ENCODE data around the gene CBX6.
A peak's percentile ranks its signal among the peaks of the same experiment; 100 is the strongest.

CBX6 gene

DNA sequence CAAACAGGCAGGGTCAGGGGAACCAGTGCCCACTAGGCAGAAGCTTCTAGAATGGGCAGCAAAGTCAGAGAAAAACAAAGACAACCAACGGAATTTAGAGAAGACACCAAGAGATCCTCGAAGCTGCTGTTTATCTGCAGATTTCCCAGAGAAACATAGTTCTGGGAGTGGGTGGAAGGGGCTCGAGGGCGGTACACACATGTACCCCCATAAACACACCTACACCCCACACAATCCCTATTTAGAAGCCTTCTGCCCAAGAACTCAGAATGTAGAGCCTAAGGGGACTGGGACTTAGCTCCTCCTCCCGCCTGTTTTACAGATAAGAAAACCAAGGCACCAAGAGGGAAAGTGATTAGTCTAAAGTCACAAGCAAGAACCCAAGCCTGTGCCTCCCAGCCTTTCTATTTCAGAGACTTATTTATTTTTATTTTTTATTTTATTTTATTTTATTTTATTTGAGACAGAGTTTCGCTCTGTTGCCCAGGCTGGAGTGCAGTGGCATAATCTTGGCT, 34.5 kb downstream of the CBX6 start:
- DNase-seq: no peak

DNA sequence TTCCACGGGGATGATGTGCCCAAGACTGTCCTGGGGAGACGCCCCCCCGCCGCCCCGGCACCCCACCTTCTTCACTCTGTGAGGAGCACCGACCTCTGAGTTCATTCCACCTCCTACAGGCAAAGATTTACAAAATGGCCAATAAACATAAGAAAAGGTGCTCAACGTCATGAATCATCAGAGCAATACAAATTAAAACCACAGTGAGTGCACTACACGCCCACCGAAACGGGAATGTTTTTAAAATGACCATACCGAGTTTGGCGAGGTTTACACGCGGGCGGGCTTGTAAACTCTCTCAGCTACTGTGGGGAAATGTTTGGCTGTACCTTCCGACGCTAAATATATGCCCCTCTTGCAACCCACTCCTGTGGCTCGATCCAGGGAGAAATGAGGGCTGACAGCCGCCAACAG, 36.1 kb downstream of the CBX6 start:
- DNase-seq: no peak

DNA sequence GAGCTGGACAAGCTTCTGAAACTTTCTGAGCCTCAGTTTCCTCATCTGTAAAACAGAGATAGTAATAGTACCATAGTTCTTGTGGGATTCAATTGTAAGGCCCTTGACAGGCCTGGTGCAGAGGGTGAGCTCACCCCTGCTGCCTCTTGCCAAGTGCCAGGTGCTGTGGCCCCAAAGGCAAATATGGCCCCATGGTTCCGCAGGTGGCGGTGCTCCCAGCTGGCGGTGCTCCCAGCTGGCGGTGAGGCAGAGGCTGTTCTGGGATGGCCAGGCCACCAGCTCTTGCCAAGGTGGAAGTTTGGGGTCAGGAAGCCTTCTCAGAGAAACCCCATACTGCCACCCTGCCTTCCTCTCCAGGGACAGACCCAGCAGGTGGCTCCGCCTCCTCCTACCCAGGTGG, 37.0 kb downstream of the CBX6 start:
- DNase-seq: no peak

DNA sequence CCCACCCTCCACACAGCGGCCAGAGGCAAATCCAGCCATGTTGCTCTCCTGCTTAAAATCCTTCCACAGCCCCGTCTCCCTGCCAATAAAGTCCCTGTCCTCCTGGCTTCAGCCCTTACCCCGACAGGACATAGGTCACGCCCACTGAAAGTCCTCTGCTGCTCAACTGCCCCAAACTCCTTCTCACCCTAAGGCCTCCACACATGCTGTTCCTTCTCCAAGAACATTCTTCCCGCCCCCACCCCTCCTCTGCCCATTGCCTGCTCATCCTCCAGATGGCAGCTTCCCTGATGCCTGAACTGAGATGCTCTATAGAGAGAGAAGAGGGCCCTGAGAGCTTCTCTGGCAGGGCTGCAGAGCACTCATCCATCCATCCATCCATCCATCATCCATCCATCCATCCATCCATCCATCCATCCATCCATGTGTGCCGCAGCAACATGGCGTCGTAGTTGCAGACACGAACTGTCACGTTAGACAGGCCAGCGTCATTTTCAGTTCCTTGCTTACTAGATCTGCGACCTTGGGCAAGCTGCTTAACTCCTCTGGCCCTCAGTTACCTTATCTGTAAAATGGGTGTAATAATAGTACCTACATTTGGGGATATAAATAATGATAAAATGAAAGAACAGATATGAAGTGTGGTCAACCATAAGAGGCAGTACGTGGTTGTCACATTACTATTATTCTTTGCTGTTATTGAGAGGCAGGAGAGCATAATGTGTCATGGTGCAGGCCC, 37.6 kb downstream of the CBX6 start:
- no peak for DNase-seq

DNA sequence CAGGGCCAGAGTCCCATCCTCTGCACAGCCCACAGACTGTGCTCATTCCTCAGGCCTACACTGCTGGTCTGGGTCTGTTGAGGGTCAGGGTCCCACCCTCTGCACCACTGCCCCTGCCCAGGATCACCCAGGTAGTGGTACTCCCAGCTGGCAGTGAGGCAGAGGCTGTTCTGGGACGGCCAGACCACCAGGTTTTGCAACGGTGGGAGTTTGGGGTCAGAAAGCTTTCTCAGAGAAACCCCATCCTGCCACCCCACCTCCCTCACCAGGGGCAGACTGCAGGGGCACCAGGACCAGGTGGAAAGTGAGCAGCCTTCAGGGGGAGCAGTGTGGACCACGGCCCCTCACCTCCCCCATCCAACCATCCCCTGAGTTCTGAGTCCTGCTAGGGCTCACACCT, 39.0 kb downstream of the CBX6 start:
- DNase-seq: no peak

DNA sequence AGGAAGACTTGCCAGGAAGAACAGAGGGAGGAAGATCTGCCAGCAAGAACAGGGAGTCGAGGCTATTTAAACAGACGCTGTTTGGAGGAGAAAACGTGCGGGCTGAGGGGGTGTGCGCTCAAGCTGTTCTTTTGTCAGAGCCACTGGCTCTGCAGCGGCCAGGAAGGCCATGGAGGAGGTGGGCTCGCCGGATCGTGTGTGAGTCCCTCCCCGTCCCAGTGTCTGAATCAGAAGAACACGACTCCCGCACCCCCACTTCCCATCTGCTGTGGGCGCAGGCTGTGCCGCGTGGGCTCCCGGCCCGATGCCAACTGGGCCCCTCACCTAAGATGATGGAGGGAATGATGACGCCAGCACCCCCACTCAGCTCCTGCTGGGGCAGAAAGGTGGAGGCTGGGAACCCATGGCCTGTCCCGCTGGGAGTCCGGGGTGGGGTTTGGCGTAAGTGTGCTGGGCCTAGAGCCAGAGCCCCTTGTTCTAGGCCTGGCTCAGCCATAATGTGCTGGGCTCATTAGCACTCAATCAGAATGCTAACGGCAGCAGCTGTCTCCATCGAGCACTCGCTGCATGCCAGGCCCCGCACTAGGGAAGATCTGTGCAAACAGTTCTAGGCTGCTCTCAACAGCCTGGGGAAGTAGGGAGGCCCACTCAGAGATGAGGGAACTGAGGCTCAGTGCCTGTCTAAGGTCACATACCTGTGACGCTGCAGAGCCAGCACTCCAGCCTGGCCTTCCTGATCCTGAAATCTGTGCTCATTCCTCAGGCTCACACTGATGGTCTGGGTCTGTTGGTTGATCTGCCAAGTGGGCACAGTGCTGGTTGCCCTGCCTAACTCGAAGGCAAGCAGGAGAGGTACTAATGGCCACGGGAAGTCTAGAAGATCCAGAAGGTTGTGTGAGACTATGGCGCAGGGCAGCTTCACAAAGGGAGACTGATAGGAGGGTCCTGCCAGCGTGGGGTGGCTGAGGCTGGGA, 39.7 kb downstream of the CBX6 start:
- no peak for DNase-seq

DNA sequence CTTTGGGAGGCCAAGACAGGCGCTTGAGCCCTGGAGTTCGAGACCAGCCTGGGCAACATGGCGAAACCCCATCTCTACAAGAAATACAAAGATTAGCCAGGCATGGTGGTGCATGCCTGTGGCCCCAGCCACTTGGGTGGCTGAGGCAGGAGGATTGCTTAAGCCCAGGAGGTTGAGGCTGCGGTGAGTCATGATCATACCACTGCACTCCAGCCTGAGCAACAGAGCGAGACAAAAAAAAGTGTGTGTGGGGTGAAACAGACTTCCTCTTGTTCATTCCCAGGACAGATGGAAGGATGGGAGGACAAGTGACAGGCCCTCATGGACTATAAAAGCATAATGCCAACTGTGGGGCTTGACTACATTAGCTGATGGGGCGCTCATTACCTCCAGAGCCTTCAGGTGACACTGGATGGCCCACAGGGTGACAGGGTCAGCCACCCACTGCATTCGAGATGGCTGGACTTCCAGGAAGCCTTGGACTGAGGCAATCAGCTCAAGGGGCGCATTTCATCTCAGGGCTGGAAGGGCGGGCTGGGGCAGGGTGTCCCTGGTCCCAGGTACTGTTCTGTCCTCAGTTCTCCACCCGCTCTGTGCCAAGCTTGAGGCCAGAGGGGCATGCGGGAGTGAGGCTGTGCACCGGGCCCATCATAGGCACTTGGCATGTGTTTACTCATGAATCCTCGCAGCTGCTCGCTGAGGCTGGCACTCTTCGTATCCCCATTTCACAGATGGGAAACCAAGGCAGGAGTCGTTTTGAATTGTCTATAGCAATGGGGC, 40.7 kb downstream of the CBX6 start:
- DNase-seq: no peak

DNA sequence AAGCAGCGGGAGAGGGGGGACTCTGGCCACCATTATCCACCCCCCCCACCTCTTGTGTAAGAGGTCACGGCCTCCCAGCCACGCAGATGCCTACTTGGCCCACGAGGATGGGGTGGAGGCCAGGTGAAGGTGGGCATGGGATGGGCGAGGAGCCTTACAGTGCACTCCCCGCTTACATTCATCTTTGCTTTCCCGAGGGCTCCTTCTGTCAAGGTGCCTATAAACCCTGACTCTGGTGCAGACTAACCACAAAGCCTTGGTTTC, 41.2 kb downstream of the CBX6 start:
- no peak for DNase-seq

DNA sequence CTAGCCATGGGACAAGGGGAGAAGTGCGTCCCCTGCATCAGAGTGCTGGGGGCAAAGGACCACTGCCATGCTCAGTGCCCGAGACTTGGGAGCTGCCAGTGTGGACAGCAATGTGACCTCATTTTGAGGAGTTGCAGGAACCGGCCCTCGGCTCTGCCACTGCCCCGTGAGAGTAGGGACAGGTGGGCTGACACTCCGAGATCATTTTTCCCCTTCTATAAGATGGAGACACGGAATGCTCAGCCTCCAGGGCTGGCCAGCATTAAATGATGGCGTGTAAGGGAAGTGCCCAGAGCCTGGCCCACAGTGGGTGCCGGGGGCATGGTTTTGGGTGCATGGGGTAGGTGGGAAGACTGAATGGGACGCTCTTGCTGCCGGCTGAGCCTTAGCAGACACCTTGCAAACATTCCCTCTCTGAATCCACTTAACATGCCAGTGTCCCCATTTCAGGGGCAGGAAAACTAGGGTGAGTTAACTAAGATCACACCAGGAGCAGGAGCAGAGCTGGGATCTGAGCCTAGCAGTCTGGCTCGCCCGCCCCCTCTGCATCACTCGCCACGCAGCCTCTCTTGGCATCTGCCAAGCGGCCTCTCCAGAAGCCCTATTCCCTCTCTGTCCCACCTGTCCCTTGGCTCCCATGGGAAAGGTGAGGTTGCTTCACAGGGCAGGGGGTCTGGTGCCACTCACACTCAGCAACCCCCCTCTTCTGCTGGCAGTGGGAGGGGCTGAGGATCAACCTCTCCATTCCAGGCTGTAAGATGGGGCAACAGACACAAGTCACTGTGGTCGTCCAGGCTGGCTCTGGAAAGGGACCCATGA, 41.8 kb downstream of the CBX6 start:
- no peak for DNase-seq

DNA sequence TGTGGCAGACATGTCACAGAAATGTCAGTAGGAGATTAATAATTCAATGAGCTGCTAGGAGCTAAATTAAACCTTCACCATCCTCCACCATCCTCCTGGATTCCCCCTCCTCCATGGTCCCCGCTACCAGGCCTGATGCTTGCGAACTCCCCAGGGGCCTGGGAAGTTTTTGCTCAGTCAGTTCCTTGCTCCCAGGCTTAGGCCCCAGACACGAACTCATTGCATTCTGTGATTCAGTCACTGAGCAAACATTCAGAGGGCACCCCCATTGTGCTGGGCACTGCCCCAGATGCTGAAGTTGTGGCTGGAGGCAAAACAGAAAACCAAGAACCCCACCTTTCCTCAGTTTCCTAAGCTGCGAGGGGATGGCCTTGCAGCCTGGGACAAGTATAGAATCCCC, 42.5 kb downstream of the CBX6 start:
- DNase-seq: no peak

DNA sequence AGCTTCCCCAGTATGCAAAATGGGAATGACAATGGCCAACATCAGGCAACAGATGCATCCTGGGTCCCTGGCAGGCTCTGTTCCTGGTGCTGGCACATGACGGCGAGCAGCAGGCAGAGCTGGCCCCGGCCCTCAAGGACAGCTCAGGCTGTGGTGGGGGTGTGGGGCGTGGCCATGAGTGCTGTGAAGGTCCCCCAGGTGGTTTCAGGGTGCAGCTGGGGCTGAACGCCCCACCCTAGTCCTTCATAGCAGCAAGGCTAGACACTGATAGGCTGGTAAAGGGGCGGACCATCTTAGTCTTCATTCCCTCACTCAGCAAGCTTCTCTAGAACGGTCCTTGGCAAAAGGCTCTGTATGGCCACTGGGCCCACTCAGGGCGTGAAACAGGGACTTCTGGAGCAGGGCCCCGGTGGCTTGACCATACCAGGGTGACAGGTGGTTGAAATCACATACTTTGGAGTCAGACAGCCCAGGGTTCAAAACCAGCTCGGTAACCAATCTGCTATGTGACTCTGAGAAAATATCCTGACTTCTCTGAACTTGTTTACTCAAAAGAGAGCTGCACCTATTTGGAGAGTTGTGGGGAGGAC, 43.3 kb downstream of the CBX6 start:
- DNase-seq: no peak

DNA sequence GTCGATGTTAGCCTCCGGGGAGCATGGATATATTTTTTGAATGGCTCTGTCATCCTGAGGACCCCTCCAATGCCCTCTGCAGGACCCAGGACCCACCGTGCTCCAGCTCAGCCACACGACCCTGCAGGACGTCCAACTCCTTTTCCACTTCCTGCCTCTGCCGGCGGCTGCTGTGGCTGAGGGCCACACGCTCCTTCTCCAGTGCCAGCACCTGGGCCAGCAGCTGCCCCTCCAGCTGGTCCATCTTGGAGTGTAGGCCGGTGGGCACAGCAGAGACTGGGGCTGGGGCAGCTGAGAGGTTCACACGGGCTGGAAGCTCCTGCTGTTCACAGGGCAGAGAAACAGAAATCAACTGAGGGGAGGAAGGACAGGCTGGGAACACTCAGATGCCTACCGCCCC, 43.8 kb downstream of the CBX6 start:
- DNase-seq: no peak

DNA sequence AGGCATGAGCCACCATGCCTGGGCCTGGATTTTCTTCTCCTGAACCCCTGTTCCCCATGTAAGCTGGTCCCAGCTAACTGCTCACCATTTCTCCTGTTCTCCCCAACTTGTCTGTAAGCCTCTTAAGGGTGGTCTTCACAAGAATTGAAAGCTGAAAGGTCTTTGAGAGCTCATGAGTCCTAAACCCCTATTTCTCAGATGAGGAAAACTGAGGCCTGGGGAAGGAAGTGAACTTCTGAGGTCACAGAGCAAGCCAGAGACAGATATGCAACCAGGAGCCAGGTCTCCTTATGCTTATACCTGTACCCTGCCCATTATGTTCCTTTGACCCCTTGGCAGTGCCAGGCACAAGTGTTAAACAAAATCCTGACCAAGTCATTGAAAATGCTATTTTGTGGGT, 44.5 kb downstream of the CBX6 start:
- no peak for DNase-seq

DNA sequence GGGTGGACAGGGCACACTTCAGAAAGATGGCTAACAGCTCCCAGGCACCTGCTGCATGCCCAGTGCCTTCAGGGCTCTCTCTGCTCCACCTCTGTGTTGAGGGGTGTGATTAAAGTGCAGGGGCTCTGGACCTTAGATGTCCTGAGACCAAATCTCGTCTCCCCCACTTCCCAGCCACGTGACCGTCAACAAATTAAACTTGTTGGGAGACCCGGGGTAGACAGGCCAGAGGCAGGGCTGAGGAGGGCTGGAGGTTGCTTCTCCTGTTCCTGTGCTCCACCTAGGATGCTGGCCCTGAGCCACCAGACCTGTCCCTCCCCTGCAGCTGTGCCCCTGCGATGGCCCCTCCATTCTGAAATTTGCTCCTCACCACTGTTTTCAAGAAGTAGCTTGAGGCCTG, 45.2 kb downstream of the CBX6 start:
- no peak for DNase-seq

DNA sequence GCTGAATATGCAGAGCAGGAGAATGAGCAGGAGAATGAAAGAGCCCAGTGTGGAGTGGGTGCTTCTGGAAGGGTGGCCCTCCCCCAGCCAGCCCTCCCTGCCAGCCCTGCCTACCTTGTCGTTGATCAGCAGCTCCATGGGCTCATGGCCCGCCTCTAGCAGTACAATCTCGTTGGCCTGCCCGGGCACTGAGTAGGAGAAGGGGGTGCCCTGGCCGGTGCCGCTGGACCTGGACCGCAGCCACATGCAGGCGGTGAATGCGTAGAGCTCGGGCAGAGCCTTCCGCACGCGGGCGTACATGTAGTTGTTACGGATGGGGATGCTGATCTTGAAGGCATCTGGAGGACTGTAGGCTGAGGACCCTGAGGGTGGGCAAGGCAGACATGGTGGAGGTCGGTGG, 45.6 kb downstream of the CBX6 start:
- DNase-seq: no peak

DNA sequence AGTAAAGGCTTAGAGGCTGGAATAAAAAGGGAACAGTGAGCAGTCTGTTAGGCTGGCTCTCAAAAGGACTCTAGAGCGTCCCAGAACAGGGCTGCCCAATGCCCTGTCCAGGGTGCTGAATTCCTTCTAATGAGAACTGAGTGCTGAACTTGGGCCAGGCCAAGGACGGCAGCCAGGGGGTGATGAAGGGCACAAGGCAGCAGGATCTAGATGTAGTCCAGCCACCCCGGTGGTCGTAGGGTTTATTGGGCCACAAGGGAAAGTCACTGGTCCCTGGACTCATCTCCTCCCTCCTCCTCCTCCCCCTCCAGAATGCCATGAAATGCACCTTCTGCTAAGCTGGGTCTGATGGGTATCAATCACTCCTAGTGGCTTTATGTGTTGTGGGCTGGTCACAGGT, 47.4 kb downstream of the CBX6 start:
- peak; percentile 9 to 38 for DNase-seq

DNA sequence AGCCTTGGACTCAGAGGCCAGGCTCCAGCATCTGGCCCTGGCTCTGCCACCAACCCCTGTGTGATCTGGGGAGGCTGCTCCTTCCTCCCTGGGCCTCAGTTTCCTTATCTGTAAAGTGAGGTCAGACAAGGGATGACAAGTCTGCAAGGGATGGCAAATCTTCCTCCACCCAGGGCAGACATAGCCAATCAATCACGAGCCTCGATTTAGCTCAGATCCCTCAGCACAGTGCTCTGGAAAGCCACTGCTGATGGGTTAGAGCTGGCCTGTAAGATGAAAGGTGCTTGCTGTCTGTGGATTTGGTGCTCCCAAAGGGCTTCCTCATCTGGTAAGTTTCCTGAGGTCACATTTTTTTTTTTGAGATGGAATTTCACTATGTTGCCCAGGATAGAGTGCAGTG, 48.4 kb downstream of the CBX6 start:
- no peak for DNase-seq

DNA sequence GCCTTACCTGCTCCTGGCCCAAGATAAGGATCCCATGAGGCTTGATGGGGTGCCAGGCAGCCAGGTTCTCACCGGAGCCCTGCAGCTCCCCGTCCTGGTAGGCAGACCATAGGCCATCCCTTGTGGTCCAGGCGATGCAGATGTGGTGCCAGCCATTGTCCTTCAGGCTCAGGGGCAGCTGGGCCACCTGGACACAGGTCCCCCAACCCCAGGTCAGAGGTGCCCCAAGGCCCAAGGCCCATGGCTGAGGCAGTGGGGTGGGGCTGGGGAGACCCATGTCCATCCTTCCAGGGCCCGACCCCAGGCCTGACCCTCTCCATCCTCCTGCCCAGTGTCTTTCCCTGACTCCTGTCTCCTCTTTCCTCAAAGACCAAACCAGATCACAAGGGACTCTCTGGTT, 48.9 kb downstream of the CBX6 start:
- DNase-seq: no peak

DNA sequence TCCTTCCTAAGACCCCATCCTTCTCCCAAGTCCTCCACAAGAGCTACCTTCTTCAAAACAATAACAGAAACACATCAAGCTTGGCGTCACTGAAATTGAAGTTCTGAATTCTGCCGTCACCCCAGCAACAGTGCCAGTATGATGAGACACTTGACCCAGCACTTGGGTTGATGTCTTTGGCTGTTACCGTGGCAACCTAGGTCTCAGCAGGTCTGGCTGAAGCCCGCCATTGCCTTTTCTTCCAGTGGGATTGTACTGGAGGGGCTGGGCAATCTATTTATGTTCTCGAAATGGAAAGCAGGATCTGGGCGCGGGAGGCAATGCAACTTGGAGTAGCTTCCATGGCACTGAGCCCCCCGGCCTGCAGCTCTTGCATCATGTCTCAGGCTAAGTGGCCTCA, 52.0 kb downstream of the CBX6 start:
- no peak for DNase-seq

DNA sequence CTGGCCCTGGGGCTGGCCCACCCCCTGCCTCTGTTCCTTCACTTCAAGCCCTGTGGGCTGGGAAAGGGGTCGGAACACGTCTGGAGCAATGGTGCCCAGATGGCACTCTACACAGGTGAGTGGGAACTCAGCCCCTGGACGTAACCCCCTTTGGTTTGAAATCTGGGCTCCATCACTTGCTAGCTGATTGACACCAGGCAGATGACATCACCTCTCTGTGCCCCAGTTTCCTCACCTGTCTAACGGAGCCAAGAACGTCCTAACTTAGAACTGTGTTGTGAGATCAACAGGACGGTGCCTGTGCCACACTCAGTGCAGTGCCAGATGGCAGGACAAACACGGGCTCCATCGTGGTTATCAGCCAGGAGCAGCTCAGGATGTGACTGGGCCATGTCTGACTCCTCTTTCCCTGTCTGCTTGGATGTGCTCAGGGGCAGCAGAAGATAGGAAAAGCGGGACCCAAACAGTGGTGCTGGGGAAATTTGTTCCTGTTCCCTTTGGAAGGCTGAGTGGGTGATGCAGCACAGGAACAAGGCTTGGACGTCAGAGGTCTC, 52.6 kb downstream of the CBX6 start:
- no peak for DNase-seq

DNA sequence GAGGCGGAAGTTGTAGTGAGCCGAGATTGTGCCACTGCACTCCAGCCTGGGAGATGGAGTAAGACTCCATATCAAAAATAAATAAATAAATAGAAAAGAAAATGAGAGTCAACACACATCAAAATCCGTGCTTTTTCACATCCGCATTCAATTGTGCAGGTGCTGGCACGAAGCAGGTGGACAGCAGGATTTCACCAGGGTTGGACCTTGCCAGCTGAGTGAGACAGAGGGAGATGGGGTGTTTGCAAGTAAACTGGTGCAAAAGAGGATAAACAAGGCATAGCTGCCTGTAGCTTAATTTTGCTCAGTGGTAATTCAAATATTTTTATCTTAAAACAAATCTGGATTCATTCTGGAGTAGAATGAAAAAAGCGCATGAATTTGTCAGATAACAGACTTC, 54.8 kb downstream of the CBX6 start:
- no peak for DNase-seq

DNA sequence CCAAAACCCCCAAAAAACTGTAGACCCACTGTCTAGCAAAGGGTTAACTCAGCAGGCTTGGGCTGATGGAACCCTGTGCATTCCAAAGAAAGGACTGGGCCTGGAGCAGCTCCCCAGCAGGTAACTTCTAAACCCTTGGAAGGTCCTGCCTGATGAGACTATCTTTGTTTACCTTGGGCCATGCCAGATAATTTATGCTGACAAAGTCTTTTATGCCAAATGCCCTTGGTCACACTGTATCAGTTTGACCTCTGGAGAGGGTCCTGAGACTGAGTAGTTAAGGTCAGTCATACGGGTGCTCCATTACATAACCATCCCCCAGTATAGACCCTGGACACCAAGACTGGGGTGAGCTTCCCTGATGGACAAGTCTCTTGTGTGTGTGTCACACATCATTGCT, 56.2 kb downstream of the CBX6 start:
- no peak for DNase-seq

Measured in CD4-positive, alpha-beta T cell treated with Interferon alpha-2 for 1 hour (primary cell).